GM12874 (cell line): ENCODE data around the gene SLC2A5.

Experiments
- TF ChIP-seq, protein P1 (sequence below): IDR thresholded peaks from 2 replicates; pipeline ENCODE4 v1.5.1; 2011; ENCODE audit warnings: low read depth, mild to moderate bottlenecking, control low read depth, low read length, moderate library complexity; ENCODE audit not compliant: insufficient read depth

Gene SLC2A5

GRCh38 chr1:9078752-9079500, 9.5 kb upstream of the SLC2A5 start:
- TF ChIP-seq, protein P1, sequence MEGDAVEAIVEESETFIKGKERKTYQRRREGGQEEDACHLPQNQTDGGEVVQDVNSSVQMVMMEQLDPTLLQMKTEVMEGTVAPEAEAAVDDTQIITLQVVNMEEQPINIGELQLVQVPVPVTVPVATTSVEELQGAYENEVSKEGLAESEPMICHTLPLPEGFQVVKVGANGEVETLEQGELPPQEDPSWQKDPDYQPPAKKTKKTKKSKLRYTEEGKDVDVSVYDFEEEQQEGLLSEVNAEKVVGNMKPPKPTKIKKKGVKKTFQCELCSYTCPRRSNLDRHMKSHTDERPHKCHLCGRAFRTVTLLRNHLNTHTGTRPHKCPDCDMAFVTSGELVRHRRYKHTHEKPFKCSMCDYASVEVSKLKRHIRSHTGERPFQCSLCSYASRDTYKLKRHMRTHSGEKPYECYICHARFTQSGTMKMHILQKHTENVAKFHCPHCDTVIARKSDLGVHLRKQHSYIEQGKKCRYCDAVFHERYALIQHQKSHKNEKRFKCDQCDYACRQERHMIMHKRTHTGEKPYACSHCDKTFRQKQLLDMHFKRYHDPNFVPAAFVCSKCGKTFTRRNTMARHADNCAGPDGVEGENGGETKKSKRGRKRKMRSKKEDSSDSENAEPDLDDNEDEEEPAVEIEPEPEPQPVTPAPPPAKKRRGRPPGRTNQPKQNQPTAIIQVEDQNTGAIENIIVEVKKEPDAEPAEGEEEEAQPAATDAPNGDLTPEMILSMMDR: no peak

- TF ChIP-seq, protein P1: no peak
These were observed 8.7 kb upstream of the SLC2A5 start for GRCh38 chr1:9078015-9078751.

DNA sequence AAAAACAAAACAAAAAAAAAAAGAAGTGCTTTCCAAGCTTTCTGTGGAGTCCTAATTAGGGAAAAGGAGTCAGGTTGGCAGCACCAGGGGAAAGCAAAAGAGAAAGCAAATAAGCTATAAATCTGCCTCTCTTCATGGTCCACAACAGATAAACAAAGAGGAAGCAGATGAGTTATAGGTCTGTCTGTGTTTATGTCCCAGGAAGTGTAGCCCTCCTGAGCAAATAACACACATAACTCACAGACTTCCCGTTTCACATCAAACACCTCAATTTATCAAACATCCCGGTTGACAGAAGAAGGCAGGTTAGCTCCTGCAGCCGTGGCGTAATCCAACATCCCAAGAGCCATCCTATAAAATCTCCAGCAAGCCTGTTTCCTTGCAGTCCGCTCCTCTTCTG, 5.6 kb upstream of the SLC2A5 start:
- TF ChIP-seq, protein P1: no peak

- TF ChIP-seq, protein P1: no peak
These were observed 3.7 kb upstream of the SLC2A5 start for GRCh38 chr1:9073143-9073542.

DNA sequence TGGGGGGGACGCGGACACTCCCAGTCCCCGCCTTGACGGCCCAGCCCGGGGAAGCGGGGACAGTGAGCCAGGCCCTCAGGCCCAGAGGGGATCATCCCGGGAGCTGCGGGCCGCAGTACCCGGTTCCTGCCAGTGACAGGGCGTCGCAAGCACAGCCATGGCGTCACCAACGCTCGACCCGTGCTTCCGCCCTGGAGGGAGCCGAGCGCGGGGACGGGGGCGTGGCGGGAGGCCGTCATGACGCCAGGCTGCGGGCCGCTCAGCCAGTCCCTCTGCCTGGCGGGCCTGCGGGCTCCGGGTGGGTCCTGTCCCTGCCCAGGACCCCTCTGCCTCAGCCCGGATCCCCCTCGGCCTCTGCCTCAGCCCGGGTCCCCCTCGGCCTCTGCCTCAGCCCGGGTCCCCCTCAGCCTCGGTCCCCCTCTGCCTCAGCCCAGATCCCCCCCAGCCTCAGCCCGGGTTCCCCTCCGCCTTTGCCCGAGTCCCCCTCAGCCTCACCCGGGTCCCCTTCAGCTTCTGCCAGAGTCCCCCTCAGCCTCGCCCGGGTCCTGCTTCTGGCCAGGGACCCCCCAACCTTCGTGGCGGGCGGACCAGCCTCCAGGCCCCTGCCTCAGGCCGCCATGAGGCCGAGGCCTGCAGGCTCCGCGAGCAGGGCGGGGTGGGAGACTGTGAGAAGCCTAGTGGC, 2.3 kb upstream of the SLC2A5 start:
- TF ChIP-seq, protein P1: no peak

DNA sequence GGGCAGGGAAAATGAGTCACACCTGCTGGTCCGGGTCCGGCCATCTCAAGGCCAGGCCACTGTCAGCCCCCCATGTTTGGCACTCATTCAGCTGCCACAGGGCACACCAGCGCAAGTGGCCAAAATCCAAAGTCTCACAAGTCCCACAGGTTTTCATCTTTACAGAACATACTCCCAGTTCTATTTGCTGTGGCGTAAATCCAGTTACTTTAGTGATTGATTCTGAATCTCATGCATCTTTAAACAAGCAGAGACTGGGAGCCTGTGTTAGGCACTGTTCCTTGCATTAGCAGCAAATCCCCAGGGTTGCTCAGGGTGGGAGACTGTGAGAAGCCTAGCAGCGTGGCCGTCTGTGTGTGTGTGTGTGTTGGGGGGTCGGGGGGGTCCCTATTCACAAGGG, 1.1 kb upstream of the SLC2A5 start:
- TF ChIP-seq, protein P1: no peak

DNA sequence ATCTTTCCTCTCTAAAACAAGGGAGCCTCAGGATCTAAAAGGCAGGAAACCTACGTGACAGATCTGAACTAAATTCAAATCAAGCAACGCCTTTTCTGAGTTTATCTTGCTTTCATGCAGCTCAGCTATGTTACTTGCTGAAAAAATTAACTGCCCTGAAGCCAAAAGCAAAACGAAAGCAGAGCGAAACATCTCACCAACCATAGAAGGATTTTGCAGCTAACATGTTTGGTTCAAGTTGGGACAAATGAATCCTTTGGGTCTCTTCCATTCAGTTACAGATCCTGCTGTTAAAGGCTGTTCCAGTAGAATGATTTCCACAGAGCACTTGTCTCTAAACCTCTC, 482 bp downstream of the SLC2A5 start:
- TF ChIP-seq, protein P1: no peak
